ENCODE data around the gene CLMN.

CLMN gene

GRCh38 chr14:95340201-95340697 lies 20.5 kb upstream of the CLMN start:
- DNase-seq, result no peak

DNA sequence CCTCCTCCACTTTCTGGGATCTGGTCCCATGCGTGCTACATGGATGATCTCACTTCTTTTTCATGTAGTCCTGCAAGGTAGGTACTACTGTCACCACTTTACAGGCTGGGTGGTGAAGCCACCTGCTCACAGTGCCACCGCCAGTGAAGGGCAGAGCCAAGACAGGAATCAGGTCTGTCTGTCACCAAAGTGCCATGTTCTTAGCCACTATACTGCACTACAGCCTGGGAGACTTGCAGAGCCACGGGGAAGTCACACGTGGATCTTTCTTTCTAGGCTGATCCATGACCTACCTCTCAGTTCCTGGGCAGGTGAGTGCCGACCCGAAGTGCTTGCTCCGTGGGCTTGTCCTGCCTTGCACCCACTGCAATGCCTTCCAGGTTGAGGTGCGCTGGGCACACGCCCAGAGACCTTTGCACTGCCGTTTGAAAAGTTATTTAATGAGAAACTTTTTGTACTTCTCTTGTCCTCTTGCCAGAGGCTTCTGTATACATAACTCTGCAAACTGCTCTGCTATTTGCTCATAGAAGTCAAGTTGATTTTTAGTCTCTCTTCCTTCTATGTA lies 19.7 kb upstream of the CLMN start:
- no peak for DNase-seq

- DNase-seq, result no peak
These were observed 18.7 kb upstream of the CLMN start for GRCh38 chr14:95338436-95338835.

GRCh38 chr14:95337041-95337595 lies 17.4 kb upstream of the CLMN start:
- DNase-seq, result no peak

DNA sequence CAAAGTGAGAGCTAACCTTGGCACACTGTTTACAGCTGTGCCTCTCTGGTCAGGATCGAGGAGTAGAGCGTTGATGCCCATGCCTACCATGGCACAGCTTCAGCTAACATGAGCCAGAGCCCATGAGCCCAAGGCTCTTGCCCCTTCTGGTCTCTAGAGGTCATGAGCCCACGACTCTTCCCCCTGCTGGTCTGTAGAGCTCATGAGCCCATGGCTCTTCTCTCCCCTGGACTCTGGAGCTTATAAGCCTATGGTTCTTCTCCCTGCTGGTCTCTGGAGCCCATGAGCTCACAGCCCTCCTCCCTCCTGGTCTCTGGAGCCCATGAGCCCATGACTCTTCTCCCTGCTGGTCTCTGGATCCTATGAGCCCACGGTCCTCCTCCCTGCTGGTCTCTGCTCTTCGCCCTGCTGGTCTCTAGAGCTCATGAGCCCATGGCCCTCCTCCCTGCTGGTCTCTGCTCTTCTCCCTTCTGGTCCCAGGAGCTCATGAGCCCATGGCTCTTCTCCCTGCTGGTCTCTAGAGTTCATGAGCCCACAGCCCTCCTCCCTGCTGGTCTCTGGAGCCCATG lies 16.6 kb upstream of the CLMN start:
- DNase-seq, result no peak

- no peak for DNase-seq
These were observed 15.4 kb upstream of the CLMN start for GRCh38 chr14:95335071-95335470.

- DNase-seq, result no peak
These were observed 14.3 kb upstream of the CLMN start for GRCh38 chr14:95334044-95334443.

DNA sequence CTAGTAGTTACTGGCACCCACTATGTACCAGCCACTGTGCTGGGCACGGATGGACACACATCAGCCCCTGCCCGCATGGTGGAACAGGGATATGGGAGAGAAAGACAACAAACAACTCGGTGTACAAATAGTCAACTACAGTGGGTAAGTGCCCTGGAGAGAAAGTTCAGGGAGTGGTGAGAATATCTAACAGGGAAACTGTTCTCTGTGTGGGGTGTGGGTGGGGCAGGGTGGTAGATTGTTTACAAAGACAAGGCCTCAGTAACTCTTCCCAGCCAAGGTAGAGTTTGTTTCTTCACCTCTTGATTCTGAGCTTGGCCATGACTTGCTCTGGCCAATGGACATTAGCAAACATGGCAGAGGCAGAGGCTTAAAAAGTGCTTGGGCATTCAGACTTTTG lies 12.9 kb upstream of the CLMN start:
- no peak for DNase-seq

DNA sequence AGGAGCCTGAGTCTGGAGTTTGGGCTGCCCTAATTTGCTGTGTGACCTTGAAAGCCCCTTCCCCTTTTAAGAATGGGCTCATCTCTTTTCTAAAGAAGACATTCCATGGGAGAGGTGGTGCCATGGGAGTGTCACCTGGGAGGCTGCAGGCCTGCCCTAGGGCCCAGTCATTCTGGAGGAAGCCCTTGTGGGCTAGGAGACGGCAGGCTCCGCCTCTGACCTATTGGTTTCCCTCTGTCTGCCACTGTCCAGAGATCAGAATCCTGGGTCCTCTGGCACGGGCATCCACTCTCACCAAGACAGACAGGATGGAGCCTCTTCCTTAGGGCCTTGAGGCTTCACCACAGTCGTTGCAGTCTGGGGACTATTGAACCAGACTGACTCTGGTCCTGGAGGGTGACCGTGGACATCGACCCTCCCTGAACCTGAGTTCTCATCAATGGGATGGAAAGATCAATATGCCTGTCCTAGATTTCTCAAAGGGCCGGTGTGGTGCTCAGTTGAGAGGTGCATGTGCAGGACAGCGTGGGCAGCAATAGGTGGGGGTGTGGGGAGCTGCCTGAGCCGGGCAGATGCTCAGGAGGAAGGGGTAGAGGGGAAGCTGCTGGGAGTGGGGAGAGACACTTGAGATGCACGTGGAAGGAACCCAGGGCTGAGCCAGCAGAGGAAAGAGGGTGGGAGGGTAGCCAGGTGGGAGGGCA lies 12.2 kb upstream of the CLMN start:
- no peak for DNase-seq

GRCh38 chr14:95330591-95331370 lies 11.1 kb upstream of the CLMN start:
- DNase-seq, result no peak

GRCh38 chr14:95329941-95330340 lies 10.2 kb upstream of the CLMN start:
- DNase-seq, result no peak

GRCh38 chr14:95328729-95329503 lies 9.2 kb upstream of the CLMN start:
- DNase-seq, result no peak

- no peak for DNase-seq
These were observed 8.1 kb upstream of the CLMN start for GRCh38 chr14:95327558-95328374.

GRCh38 chr14:95326987-95327386 lies 7.3 kb upstream of the CLMN start:
- DNase-seq, result no peak

DNA sequence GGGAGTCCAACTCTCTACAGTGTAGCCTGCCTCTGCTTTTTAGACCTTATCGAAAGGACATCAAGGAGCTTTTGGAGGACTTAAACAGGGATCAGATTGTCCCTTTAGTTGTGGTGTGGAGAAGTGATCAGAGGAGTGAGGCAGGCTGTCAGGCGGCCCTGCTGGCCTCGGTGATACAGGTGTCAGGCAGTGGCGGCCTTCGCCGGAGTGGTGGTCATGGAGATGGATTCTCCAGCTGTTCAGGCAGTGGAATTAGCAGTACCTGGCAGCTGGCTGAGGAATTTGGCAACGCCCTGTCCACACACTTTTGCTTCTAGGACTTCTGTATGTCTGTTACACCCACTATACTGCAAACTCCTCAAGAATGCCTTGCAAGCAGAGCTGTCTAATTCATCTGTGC lies 4.2 kb upstream of the CLMN start:
- DNase-seq, result no peak

DNA sequence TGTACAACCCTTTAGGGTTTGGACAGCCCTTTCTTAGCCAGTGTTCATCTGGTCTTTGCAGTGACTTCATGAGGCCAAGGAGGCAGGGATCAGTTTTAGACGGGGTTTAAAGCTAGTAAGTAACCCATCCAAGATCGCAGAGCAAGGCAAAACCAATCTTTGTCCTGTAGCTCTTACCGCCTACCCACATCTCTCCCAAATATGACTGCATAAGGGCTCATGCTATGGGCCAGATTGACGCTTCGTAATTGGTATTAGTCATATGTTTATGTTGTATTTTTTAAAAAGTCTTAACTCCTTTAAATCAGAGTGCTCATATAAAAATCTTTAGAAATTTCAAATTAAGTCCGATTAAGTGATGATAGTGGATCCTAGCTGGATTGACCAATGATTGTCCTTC lies 3.7 kb upstream of the CLMN start:
- DNase-seq, result no peak

DNA sequence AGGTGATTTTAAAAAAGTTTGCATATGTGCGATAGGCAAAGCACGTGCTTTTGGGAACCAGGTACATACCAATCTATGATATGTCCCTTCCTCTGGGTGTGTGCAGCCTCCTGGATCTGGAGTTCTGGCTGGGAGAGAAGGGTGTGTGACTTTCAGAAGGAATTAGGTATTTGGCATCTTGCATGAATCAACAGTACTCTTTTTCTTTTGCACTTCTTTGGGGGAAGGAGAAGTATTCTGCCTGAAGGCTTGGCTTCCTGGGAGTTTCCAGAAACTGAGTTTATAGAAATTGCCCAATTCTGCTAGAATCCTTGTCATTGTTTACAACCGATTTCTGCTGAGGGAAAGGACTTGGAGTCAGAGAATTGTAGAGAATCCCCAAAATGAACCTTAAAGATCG lies 2.9 kb upstream of the CLMN start:
- DNase-seq, result no peak

DNA sequence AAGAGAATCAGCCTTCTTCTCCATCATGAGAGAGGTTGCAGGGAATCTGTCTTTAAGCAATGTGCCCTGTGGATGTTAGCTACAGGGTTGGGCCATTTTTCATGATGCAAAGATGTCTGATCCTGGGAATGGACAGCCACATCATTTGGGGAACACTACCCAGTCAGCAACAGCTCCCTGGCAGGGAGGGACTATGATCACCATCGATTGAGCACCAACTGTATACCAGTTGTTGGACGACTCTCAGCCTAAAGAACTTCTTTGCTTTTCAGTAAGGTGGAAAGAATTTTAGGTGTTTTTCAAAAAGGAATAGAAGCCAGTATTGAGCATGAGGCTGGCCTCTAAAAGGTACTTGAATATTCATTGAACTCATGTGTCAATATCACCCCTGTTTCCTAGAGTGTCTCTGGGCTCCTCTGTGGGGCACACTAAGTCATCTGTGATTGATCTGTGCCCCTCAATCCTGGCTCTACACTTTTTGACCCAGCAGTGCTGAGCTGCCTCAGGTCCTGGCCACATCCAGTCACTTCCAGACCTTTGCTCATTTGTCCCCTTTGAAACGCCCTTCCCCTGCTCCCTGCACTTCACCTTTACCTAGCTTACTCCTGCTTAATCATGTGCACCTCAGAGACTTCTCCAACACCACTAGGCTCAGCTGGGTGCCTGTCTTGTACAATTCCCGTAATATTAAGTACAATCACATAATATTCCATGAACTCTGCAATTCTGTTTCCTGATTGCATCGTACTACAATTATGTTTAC lies 2.2 kb upstream of the CLMN start:
- DNase-seq, result no peak

- DNase-seq, result no peak
These were observed 1.4 kb upstream of the CLMN start for GRCh38 chr14:95320955-95321600.

Measured in NCI-H1436 treated with DMSO at 0.1 percent for 48 hours (cell line).